Measurements from ENCODE around the gene MFSD6. TPM values are rescaled to one million over a fixed set of nuclear protein-coding genes. Genes with fewer than 3 reads are reported as not detected.

MFSD6 gene
- total and polyA plus RNA-seq, 2 of the 8 experiments (the other 6 are each of a cell fraction or from before 2014, with no cell fraction given): 1.8 to 5.1 TPM

DNA sequence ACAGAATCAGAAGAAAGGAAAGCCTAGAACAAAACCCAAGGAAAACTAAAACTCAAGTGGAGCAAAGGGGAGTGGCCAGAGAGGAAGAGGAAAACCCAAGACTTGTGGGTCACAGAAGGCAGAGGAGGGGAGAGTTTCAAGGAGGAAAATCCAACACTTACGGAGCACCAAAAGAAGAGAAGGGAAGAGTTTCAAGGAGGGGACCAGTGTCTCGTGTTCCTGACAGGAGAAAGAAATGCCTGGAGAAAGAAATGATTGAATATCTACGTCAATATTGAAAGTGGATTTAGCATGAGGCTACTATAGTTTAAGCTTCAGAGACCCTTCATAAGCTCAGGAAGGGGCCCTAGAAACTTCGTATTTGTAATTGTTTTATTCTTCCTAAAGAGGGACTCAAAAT, 1.4 kb upstream of the MFSD6 start (continued):
- TF ChIP-seq ATF3 (IDR thresholded peaks at IDR 0.05; ENCODE audit: insufficient read depth, low read depth, low read length): no peak
